Liver (tissue), 9 donors: ENCODE data around the gene DNAH8. TPM values are rescaled to one million over a fixed set of nuclear protein-coding genes. Genes with fewer than 3 reads are reported as not detected.

Experiments
- DNase-seq: peaks from one replicate; pipeline ENCODE4 v3.0.0-alpha.2; 2017; ENCODE audit warnings: low spot score
- H3K27ac ChIP-seq, 2 donors: one replicate each; pipeline ENCODE4 v1.7.0; 2013; ENCODE audit warnings: inconsistent platforms in 2 of 2, low read length in 2 of 2, control low read depth in 1 of 2, low read depth in 1 of 2, mild to moderate bottlenecking in 1 of 2
- H3K27me3 ChIP-seq, 4 donors: one replicate each; pipeline versions ENCODE4 v1.6.1 to v1.7.0; 2013; ENCODE audit warnings: low read length in 3 of 4, inconsistent platforms in 1 of 4, mild to moderate bottlenecking in 1 of 4, moderate library complexity in 1 of 4; ENCODE audit not compliant: control insufficient read depth in 4 of 4, insufficient read depth in 4 of 4
- H3K36me3 ChIP-seq, 4 donors: one replicate each; pipeline versions ENCODE4 v1.6.1 to v1.7.0; 2013; ENCODE audit warnings: low read length in 3 of 4, mild to moderate bottlenecking in 3 of 4, low read depth in 1 of 4, moderate library complexity in 1 of 4; ENCODE audit not compliant: control insufficient read depth in 4 of 4, insufficient read depth in 3 of 4
- H3K4me1 ChIP-seq, 4 donors: one replicate each; pipeline versions ENCODE4 v1.6.1 to v1.7.0; 2013; ENCODE audit warnings: low read length in 3 of 4, mild to moderate bottlenecking in 3 of 4, moderate library complexity in 1 of 4; ENCODE audit not compliant: control insufficient read depth in 4 of 4, insufficient read depth in 4 of 4
- H3K4me3 ChIP-seq, 3 donors: one replicate each; pipeline versions ENCODE4 v1.6.1 to v1.7.0; 2013; ENCODE audit warnings: low read length in 3 of 3, control low read depth in 1 of 3, low read depth in 1 of 3, mild to moderate bottlenecking in 1 of 3
- H3K9ac ChIP-seq, 2 donors: one replicate each; pipeline ENCODE4 v1.7.0; 2013; ENCODE audit warnings: low read length in 2 of 2, mild to moderate bottlenecking in 2 of 2, moderate library complexity in 2 of 2, control low read depth in 1 of 2, low read depth in 1 of 2
- H3K9me3 ChIP-seq, 4 donors: one replicate each; pipeline versions ENCODE4 v1.6.1 to v1.7.0; 2013; ENCODE audit warnings: low read length in 3 of 4; ENCODE audit not compliant: control insufficient read depth in 4 of 4
- ATF3 ChIP-seq: IDR thresholded peaks from 2 replicates; pipeline ENCODE4 v1.6.1; 2016; ENCODE audit warnings: antibody characterized with exemption
- CTCF ChIP-seq: fragments of 150-350 bp; IDR thresholded peaks from 2 replicates; pipeline ENCODE4 v1.5.1; 2017; ENCODE audit warnings: improper control_type of control experiment, low read depth, low read length; ENCODE audit not compliant: missing input control
- EGR1 ChIP-seq, 2 donors: IDR thresholded peaks; 2 replicates each; pipeline ENCODE4 v1.6.1; 2016 to 2018; ENCODE audit warnings: antibody characterized with exemption in 2 of 2, low read depth in 2 of 2
- FOXA1 ChIP-seq: IDR thresholded peaks from 2 replicates; pipeline ENCODE4 v1.6.1; 2016; ENCODE audit warnings: antibody characterized with exemption
- FOXA2 ChIP-seq: IDR thresholded peaks from 2 replicates; pipeline ENCODE4 v1.6.1; 2016; ENCODE audit warnings: antibody characterized with exemption
- GABPA ChIP-seq, 2 donors: IDR thresholded peaks in 1 of 2; conservative IDR thresholded peaks in 1 of 2; 2 replicates each; pipeline ENCODE4 v1.6.1; 2016; ENCODE audit warnings: antibody characterized with exemption in 2 of 2, mild to moderate bottlenecking in 1 of 2, moderate library complexity in 1 of 2
- HNF4A ChIP-seq, 2 donors: conservative IDR thresholded peaks; 2 replicates each; pipeline ENCODE4 v1.6.1; 2016; ENCODE audit warnings: antibody characterized with exemption in 2 of 2, mild to moderate bottlenecking in 2 of 2
- HNF4G ChIP-seq: IDR thresholded peaks from 2 replicates; pipeline ENCODE4 v1.6.1; 2016; ENCODE audit warnings: antibody characterized with exemption
- JUND ChIP-seq, 2 donors: IDR thresholded peaks; 2 replicates each; pipeline ENCODE4 v1.6.1; 2016; ENCODE audit warnings: antibody characterized with exemption in 2 of 2
- MAX ChIP-seq: IDR thresholded peaks from 2 replicates; pipeline ENCODE4 v1.6.1; 2016; ENCODE audit warnings: antibody characterized with exemption
- NR2F2 ChIP-seq: IDR thresholded peaks from 2 replicates; pipeline ENCODE4 v1.6.1; 2016; ENCODE audit warnings: antibody characterized with exemption
- RAD21 ChIP-seq, 2 donors: IDR thresholded peaks; 2 replicates each; pipeline ENCODE4 v1.6.1; 2016; ENCODE audit warnings: antibody characterized with exemption in 2 of 2, mild to moderate bottlenecking in 2 of 2
- REST ChIP-seq: IDR thresholded peaks from 2 replicates; pipeline ENCODE4 v1.6.1; 2016; ENCODE audit warnings: antibody characterized with exemption, mild to moderate bottlenecking
- RXRA ChIP-seq, 2 donors: IDR thresholded peaks; 2 replicates each; pipeline ENCODE4 v1.6.1; 2017 to 2018; ENCODE audit warnings: antibody characterized with exemption in 2 of 2, mild to moderate bottlenecking in 1 of 2
- SP1 ChIP-seq: IDR thresholded peaks from 2 replicates; pipeline ENCODE4 v1.6.1; 2018; ENCODE audit warnings: antibody characterized with exemption, mild to moderate bottlenecking
- TAF1 ChIP-seq: conservative IDR thresholded peaks from 2 replicates; pipeline ENCODE4 v1.6.1; 2016; ENCODE audit warnings: antibody characterized with exemption, mild to moderate bottlenecking
- YY1 ChIP-seq: IDR thresholded peaks from 2 replicates; pipeline ENCODE4 v1.6.1; 2016; ENCODE audit warnings: antibody characterized with exemption, mild to moderate bottlenecking
- ZBTB33 ChIP-seq: IDR thresholded peaks from 2 replicates; pipeline ENCODE4 v1.6.1; 2016; ENCODE audit warnings: antibody characterized with exemption
- WGBS: extraction: QIAGEN DNeasy Blood & Tissue Kit; methylation state at CpG from one replicate; pipeline ENCODE4 v1.1.7; 2013; 5-methylcytosine and 5-hydroxymethylcytosine counted together
- polyA plus RNA-seq, 2 donors: library from polyadenylated mRNA; stranded (reverse) in 1 of 2; unstranded in 1 of 2; fragments of 200-250 nt in 1 of 2; fragments of >200 nt in 1 of 2; fragmentation: Nextera tagmentation in 1 of 2; extraction: Ambion mirVana in 1 of 2; gene quantifications; one replicate each; pipeline versions ENCODE4 v1.2.1 to v1.2.3, GENCODE V29; 2013 to 2015
- total RNA-seq, 2 donors: library from RNA; depleted of rRNA; stranded (reverse); fragments of >200 nt; gene quantifications; one replicate each; pipeline ENCODE4 v1.2.3, GENCODE V29; 2014
- donor health status: healthy.
- donor health status: healthy.
- donor health status: healthy.
- donor health status: healthy.
- donor health status: healthy.

The DNAH8 gene
- total and polyA plus RNA-seq, 4 donors: under 0.01 to 0.05 TPM; not detected in 2

- Histone ChIP-seq H3K27me3 (no peaks in the 10 kb centered on the region), H3K27ac (no peak overlapping the region), H3K4me3 (no peak overlapping the region), H3K4me1 (peaks cover 5 to 15% (median 11%) of the 10 kb centered on the region in 4 donors), H3K9ac (no peak overlapping the region), H3K36me3 (no peaks in the 10 kb centered on the region), H3K9me3 (no peaks in the 10 kb centered on the region)
- no peak for DNase-seq
- WGBS: 41% methylated on average over 3 of the region's 3 CpGs
- TF ChIP-seq RXRA (IDR thresholded peaks at IDR 0.05): no peak
- no peak for TF ChIP-seq MAX
- peak; percentile 72 for TF ChIP-seq NR2F2
- no peak for TF ChIP-seq CTCF
- no peak for TF ChIP-seq ZBTB33
- peak; percentile 42 for TF ChIP-seq YY1
Measured at GRCh38 chr6:38845931-38846330, 130.8 kb downstream of the DNAH8 start.

- 31% methylated on average over 3 of the region's 3 CpGs for WGBS
- no peak overlapping the region for H3K4me3 ChIP-seq
- H3K9ac ChIP-seq: no peak overlapping the region
- no peak overlapping the region for H3K27ac ChIP-seq
- peaks cover 5 to 15% (median 11%) of the 10 kb centered on the region in 4 donors for H3K4me1 ChIP-seq
- H3K9me3 ChIP-seq: no peaks in the 10 kb centered on the region
- no peak for DNase-seq
- H3K27me3 ChIP-seq: no peaks in the 10 kb centered on the region
- H3K36me3 ChIP-seq: no peaks in the 10 kb centered on the region
- TF ChIP-seq SP1 (peak; percentile 96), TAF1 (no peak), ZBTB33 (peak; percentile 32), RXRA (IDR thresholded peaks at IDR 0.05) (peak; percentile 93 to 96), GABPA (IDR thresholded peaks at IDR 0.05 in 1 of 2, conservative IDR thresholded peaks at IDR 0.05 in 1 of 2) (peak in 1 of 2 donors; percentile 44), MAX (peak; percentile 59), HNF4A (conservative IDR thresholded peaks at IDR 0.05) (peak; percentile 96), JUND (IDR thresholded peaks at IDR 0.05) (peak; percentile 66 to 86), ATF3 (no peak), FOXA2 (peak; percentile 47), YY1 (no peak), EGR1 (IDR thresholded peaks at IDR 0.05; ENCODE audit: low read depth in 2 of 2) (no peak), CTCF (no peak), RAD21 (IDR thresholded peaks at IDR 0.05) (peak; percentile 7 to 9), REST (no peak), FOXA1 (peak; percentile 64), NR2F2 (peak; percentile 87), HNF4G (peak; percentile 68)
Measured at GRCh38 chr6:38846361-38846760, 131.2 kb downstream of the DNAH8 start.
